ENCODE results near the gene FAM117A.
"Not testable (repeated sequence)": the region's sequence is repeated elsewhere in the genome, so short reads cannot be mapped to it uniquely, and the experiment has no call there.

The FAM117A gene

GRCh38 chr17:49776551-49777300 lies 12.8 kb upstream of the FAM117A start:
- H3K36me3 Mint-ChIP-seq, result no peaks in the 10 kb centered on the region
- no peaks in the 10 kb centered on the region for H3K4me1 Mint-ChIP-seq
- no peaks in the 10 kb centered on the region for H3K27me3 Mint-ChIP-seq
- H3K9me3 Mint-ChIP-seq, result no peaks in the 10 kb centered on the region
- H3K4me3 Mint-ChIP-seq, result no peak overlapping the region
- H3K27ac Mint-ChIP-seq, result no peak overlapping the region

GRCh38 chr17:49775546-49776260 lies 11.8 kb upstream of the FAM117A start:
- no peaks in the 10 kb centered on the region for H3K36me3 Mint-ChIP-seq
- no peaks in the 10 kb centered on the region for H3K27me3 Mint-ChIP-seq
- H3K9me3 Mint-ChIP-seq, result no peaks in the 10 kb centered on the region
- no peaks in the 10 kb centered on the region for H3K4me1 Mint-ChIP-seq
- H3K4me3 Mint-ChIP-seq, result no peak overlapping the region
- no peak overlapping the region for H3K27ac Mint-ChIP-seq

GRCh38 chr17:49766918-49767530 lies 3.1 kb upstream of the FAM117A start:
- Mint-ChIP-seq H3K36me3 (no peaks in the 10 kb centered on the region), H3K27ac (no peak overlapping the region), H3K27me3 (no peaks in the 10 kb centered on the region), H3K4me1 (peaks cover 31% of the 10 kb centered on the region), H3K4me3 (no peak overlapping the region), H3K9me3 (no peaks in the 10 kb centered on the region)

- Mint-ChIP-seq H3K27me3 (no peaks in the 10 kb centered on the region), H3K9me3 (no peaks in the 10 kb centered on the region), H3K4me1 (peaks cover 53% of the 10 kb centered on the region), H3K36me3 (no peaks in the 10 kb centered on the region), H3K27ac (peak overlapping the region; percentile 38), H3K4me3 (peak overlapping the region; percentile 79)
Measured at GRCh38 chr17:49764559-49765180, 739 bp upstream of the FAM117A start.

GRCh38 chr17:49762151-49762941 lies 1.6 kb downstream of the FAM117A start:
- H3K4me1 Mint-ChIP-seq, result peaks cover 72% of the 10 kb centered on the region
- no peaks in the 10 kb centered on the region for H3K27me3 Mint-ChIP-seq
- H3K27ac Mint-ChIP-seq, result peak overlapping the region; percentile 66
- H3K4me3 Mint-ChIP-seq, result peak overlapping the region; percentile 93
- H3K9me3 Mint-ChIP-seq, result no peaks in the 10 kb centered on the region
- peaks cover 2% of the 10 kb centered on the region for H3K36me3 Mint-ChIP-seq

GRCh38 chr17:49760932-49761558 lies 2.9 kb downstream of the FAM117A start:
- H3K27me3 Mint-ChIP-seq, result no peaks in the 10 kb centered on the region
- peak overlapping the region; percentile 8 for H3K4me3 Mint-ChIP-seq
- H3K9me3 Mint-ChIP-seq, result no peaks in the 10 kb centered on the region
- H3K27ac Mint-ChIP-seq, result peak overlapping the region; percentile 90
- H3K36me3 Mint-ChIP-seq, result peaks cover 5% of the 10 kb centered on the region
- peaks cover 85% of the 10 kb centered on the region for H3K4me1 Mint-ChIP-seq

- Mint-ChIP-seq H3K27ac (peak overlapping the region; percentile 90), H3K4me3 (no peak overlapping the region), H3K36me3 (peaks cover 5% of the 10 kb centered on the region), H3K27me3 (no peaks in the 10 kb centered on the region), H3K4me1 (peaks cover 86% of the 10 kb centered on the region), H3K9me3 (no peaks in the 10 kb centered on the region)
Measured at GRCh38 chr17:49760296-49760695, 3.6 kb downstream of the FAM117A start.

GRCh38 chr17:49759203-49759602 lies 4.7 kb downstream of the FAM117A start:
- peaks cover 83% of the 10 kb centered on the region for H3K4me1 Mint-ChIP-seq
- no peaks in the 10 kb centered on the region for H3K27me3 Mint-ChIP-seq
- no peaks in the 10 kb centered on the region for H3K9me3 Mint-ChIP-seq
- no peak overlapping the region for H3K4me3 Mint-ChIP-seq
- H3K27ac Mint-ChIP-seq, result peak overlapping the region; percentile 90
- H3K36me3 Mint-ChIP-seq, result peaks cover 5% of the 10 kb centered on the region

- not testable (repeated sequence) for H3K4me3 Mint-ChIP-seq, H3K36me3 Mint-ChIP-seq, H3K27me3 Mint-ChIP-seq, H3K9me3 Mint-ChIP-seq
- peaks cover 88% of the 10 kb centered on the region for H3K4me1 Mint-ChIP-seq
- H3K27ac Mint-ChIP-seq, result peak overlapping the region; percentile 17
Measured at GRCh38 chr17:49758464-49759010, 5.4 kb downstream of the FAM117A start.

- Mint-ChIP-seq H3K36me3 (peaks cover 5% of the 10 kb centered on the region), H3K27me3 (no peaks in the 10 kb centered on the region), H3K27ac (peak overlapping the region; percentile 72), H3K4me3 (no peak overlapping the region), H3K9me3 (no peaks in the 10 kb centered on the region), H3K4me1 (peaks cover 91% of the 10 kb centered on the region)
Measured at GRCh38 chr17:49757151-49757777, 6.7 kb downstream of the FAM117A start.

- Mint-ChIP-seq H3K27ac (peak overlapping the region; percentile 72), H3K36me3 (peaks cover 5% of the 10 kb centered on the region), H3K4me1 (peaks cover 87% of the 10 kb centered on the region), H3K9me3 (no peaks in the 10 kb centered on the region), H3K4me3 (peak overlapping the region; percentile 33), H3K27me3 (no peaks in the 10 kb centered on the region)
Measured at GRCh38 chr17:49756323-49757150, 7.4 kb downstream of the FAM117A start.

GRCh38 chr17:49755663-49756283 lies 8.2 kb downstream of the FAM117A start:
- Mint-ChIP-seq H3K4me3 (no peak overlapping the region), H3K27me3 (no peaks in the 10 kb centered on the region), H3K27ac (peak overlapping the region; percentile 72), H3K9me3 (no peaks in the 10 kb centered on the region), H3K4me1 (peaks cover 83% of the 10 kb centered on the region), H3K36me3 (peaks cover 5% of the 10 kb centered on the region)

GRCh38 chr17:49753959-49754391 lies 10.0 kb downstream of the FAM117A start:
- peak overlapping the region; percentile 68 for H3K27ac Mint-ChIP-seq
- no peaks in the 10 kb centered on the region for H3K9me3 Mint-ChIP-seq
- H3K4me3 Mint-ChIP-seq, result no peak overlapping the region
- H3K4me1 Mint-ChIP-seq, result peaks cover 80% of the 10 kb centered on the region
- H3K27me3 Mint-ChIP-seq, result no peaks in the 10 kb centered on the region
- peaks cover 9% of the 10 kb centered on the region for H3K36me3 Mint-ChIP-seq

All from activated naive CD4-positive, alpha-beta T cell treated with anti-CD3 and anti-CD28 coated beads, Interleukin-2, amount 50 U/mL, for 24 hours (primary cell).